K562 (cell line): ENCODE data around the gene VWA8. TPM values are rescaled to one million over a fixed set of nuclear protein-coding genes. Genes with fewer than 3 reads are reported as not detected.

ENCODE experiments used
- ATAC-seq: fragments of 200-7000 bp; cut with Tn5 transposase; 3 replicates; pipeline ENCODE4 v1.9.1; 2020; ENCODE audit warnings: moderate library complexity
- BruUV-seq: library from RNA; stranded (reverse); fragments of 400-500 nt; replicated peaks from 2 replicates; lab custom pipeline; 2021; lab: Mats Ljungman, UMichigan
- CTCF ChIA-PET: fragments of 300-600 bp; formaldehyde crosslinking; extraction: SDS; loops from one replicate; lab custom pipeline; 2021; ENCODE audit warnings: low intra/inter-chr PET ratio; lab: Yijun Ruan, JAX
- POLR2A ChIA-PET: fragments of 300-600, 350-650 bp; sonication (Branson Sonifier 250); formaldehyde crosslinking; extraction: SDS; loops from one replicate; lab custom pipeline; 2021; ENCODE audit warnings: antibody characterized with exemption, inconsistent platforms; lab: Yijun Ruan, JAX
- DNase-seq, 4 experiments: peaks; one replicate each; pipeline versions ENCODE4 v3.0.0 to v3.0.0-alpha.2; 2011 to 2018; ENCODE audit warnings: low spot score in 3 of 4, mixed read lengths in 3 of 4; ENCODE audit errors: extremely low read depth in 1 of 4
- FAIRE-seq: peaks from 2 replicates; lab custom pipeline; 2011; peaks lifted over from hg19 to GRCh38; lab: Jason Lieb, UNC
- H2AFZ ChIP-seq: 2 replicates; pipeline ENCODE4 v1.6.0; 2011; ENCODE audit warnings: low read depth, low read length, control low read depth, inconsistent platforms
- H3K27ac ChIP-seq: fragments of 200-600 bp; 3 replicates; pipeline ENCODE4 v1.8.0; 2011; ENCODE audit warnings: low read depth, mild to moderate bottlenecking, control low read depth, inconsistent platforms, low read length, moderate library complexity, mixed read lengths; ENCODE audit errors: extremely low read depth
- H3K27me3 ChIP-seq, 2 experiments: fragments of 300-600 bp in 1 of 2; 2 replicates in 1 of 2; 3 replicates in 1 of 2; pipeline versions ENCODE4 v1.6.0 to v1.8.0; 2011; ENCODE audit warnings: inconsistent platforms in 2 of 2, low read length in 2 of 2, mild to moderate bottlenecking in 1 of 2, mixed read lengths in 1 of 2, moderate library complexity in 1 of 2; ENCODE audit not compliant: control insufficient read depth in 2 of 2, insufficient read depth in 2 of 2
- H3K36me3 ChIP-seq: fragments of 300-600 bp; 3 replicates; pipeline ENCODE4 v1.8.0; 2011; ENCODE audit warnings: mild to moderate bottlenecking, low read length, inconsistent platforms; ENCODE audit not compliant: control insufficient read depth, insufficient read depth
- H3K4me1 ChIP-seq, 2 experiments: fragments of 200-600 bp in 1 of 2; replicated peaks in 1 of 2; 2 replicates in 1 of 2; 3 replicates in 1 of 2; pipeline versions ENCODE4 v1.5.1 to v1.8.0; 2011; ENCODE audit warnings: inconsistent platforms in 2 of 2, low read length in 2 of 2, mild to moderate bottlenecking in 1 of 2, mixed read lengths in 1 of 2, moderate library complexity in 1 of 2; ENCODE audit not compliant: control insufficient read depth in 2 of 2, insufficient read depth in 2 of 2
- H3K4me2 ChIP-seq: 2 replicates; pipeline ENCODE4 v1.6.1; 2011; ENCODE audit warnings: low read length, control low read depth, inconsistent platforms, mixed read lengths; ENCODE audit not compliant: insufficient read depth
- H3K4me3 ChIP-seq: fragments of 200-600 bp; sonication (generic), shearing (Covaris generic); 2 replicates; pipeline ENCODE4 v1.5.1; 2016; ENCODE audit warnings: control low read depth, inconsistent platforms
- H3K79me2 ChIP-seq: fragments of 200-600 bp; 3 replicates; pipeline ENCODE4 v1.8.0; 2011; ENCODE audit warnings: low read length, inconsistent platforms; ENCODE audit not compliant: control insufficient read depth, insufficient read depth
- H3K9ac ChIP-seq, 2 experiments: 2 replicates each; pipeline versions ENCODE4 v1.6.0 to v1.6.1; 2011; ENCODE audit warnings: low read depth in 2 of 2, low read length in 2 of 2, control low read depth in 1 of 2, inconsistent platforms in 1 of 2, mild to moderate bottlenecking in 1 of 2, mixed read lengths in 1 of 2; ENCODE audit not compliant: insufficient read depth in 1 of 2
- H3K9me1 ChIP-seq: one replicate; pipeline ENCODE4 v1.6.0; 2011; ENCODE audit warnings: inconsistent platforms, mild to moderate bottlenecking, low read length, moderate library complexity; ENCODE audit not compliant: control insufficient read depth, insufficient read depth
- H3K9me3 ChIP-seq: replicated peaks from 2 replicates; pipeline ENCODE4 v1.5.1; 2011; ENCODE audit warnings: low read depth, low read length, inconsistent platforms; ENCODE audit not compliant: control insufficient read depth, insufficient read depth
- H4K20me1 ChIP-seq: replicated peaks from 2 replicates; pipeline ENCODE4 v1.6.1; 2011; ENCODE audit warnings: low read length, inconsistent platforms, mixed read lengths; ENCODE audit not compliant: control insufficient read depth, insufficient read depth
- CCNT2 ChIP-seq: IDR thresholded peaks from 2 replicates; pipeline ENCODE4 v1.6.1; 2011; ENCODE audit warnings: borderline replicate concordance, low read depth, mild to moderate bottlenecking, moderate library complexity, mixed read lengths, low read length; ENCODE audit not compliant: insufficient read length; ENCODE audit errors: extremely low read depth
- DACH1 ChIP-seq: fragments of 450-650 bp; IDR thresholded peaks from 2 replicates; pipeline ENCODE4 v1.6.1; 2018; ENCODE audit not compliant: partially characterized antibody
- HDAC2 ChIP-seq: fragments of 450-650 bp; IDR thresholded peaks from 2 replicates; pipeline ENCODE4 v1.6.1; 2016; ENCODE audit warnings: mild to moderate bottlenecking
- WGBS: fragments of 100-300 bp; shearing (Covaris generic); methylation state at CpG from one replicate; pipeline ENCODE4 v1.1.6; 2016; ENCODE audit warnings: low coverage, mixed read lengths; ENCODE audit not compliant: insufficient coverage; ENCODE audit errors: missing lambda C conversion rate; 5-methylcytosine and 5-hydroxymethylcytosine counted together
- in situ Hi-C: fragments of 300-500 bp; cut with MboI; formaldehyde crosslinking; loops from 4 replicates; pipeline ENCODE4 v1.15.0; 2018; ENCODE audit warnings: inconsistent platforms, mixed read lengths
- intact Hi-C: fragments of 100-400 bp; cut with micrococcal nuclease; formaldehyde crosslinking; loops from 2 replicates; pipeline ENCODE4 v1.14.2; 2022
- polyA plus RNA-seq, 8 experiments: library from polyadenylated mRNA; depleted of rRNA in 4 of 8; stranded (reverse) in 5 of 8; unstranded in 3 of 8; fragments of >200 nt; fragmentation: Nextera tagmentation in 2 of 8; fragmentation: Illumina TruSeq in 1 of 8; extraction: Ambion mirVana in 2 of 8; extraction: Trizol in 1 of 8; gene quantifications; 2 replicates each; pipeline versions ENCODE4 v1.2.1 to v1.2.3, GENCODE V29; 2011 to 2014; ENCODE audit warnings: inconsistent platforms in 1 of 8, missing spikeins in 1 of 8
- total RNA-seq, 7 experiments: library from RNA; depleted of rRNA in 6 of 7; stranded (reverse); fragments of >200 nt in 6 of 7; fragmentation: Illumina TruSeq in 2 of 7; extraction: Trizol in 2 of 7; gene quantifications; 2 replicates each; pipeline versions ENCODE4 v1.2.1 to v1.2.3, GENCODE V29; 2011 to 2021; ENCODE audit warnings: low replicate concordance in 1 of 7
- TF ChIP-seq, protein P1 (sequence below): sonication (generic); formaldehyde crosslinking; IDR thresholded peaks from 2 replicates; pipeline ENCODE4 v1.8.0; 2022; ENCODE audit warnings: missing genetic modification reagents, mild to moderate bottlenecking, moderate library complexity, borderline replicate concordance
- TF ChIP-seq, protein P2 (sequence below): fragments of 450-650 bp; IDR thresholded peaks from one replicate; pipeline ENCODE4 v1.6.1; 2018; ENCODE audit warnings: mild to moderate bottlenecking, moderate library complexity; ENCODE audit not compliant: partially characterized antibody

Gene VWA8
- total and polyA plus RNA-seq, 9 of the 15 experiments (the other 6 are each of a cell fraction or from before 2014, with no cell fraction given) = 2.1 to 18.5 (median 13.3) TPM

DNA sequence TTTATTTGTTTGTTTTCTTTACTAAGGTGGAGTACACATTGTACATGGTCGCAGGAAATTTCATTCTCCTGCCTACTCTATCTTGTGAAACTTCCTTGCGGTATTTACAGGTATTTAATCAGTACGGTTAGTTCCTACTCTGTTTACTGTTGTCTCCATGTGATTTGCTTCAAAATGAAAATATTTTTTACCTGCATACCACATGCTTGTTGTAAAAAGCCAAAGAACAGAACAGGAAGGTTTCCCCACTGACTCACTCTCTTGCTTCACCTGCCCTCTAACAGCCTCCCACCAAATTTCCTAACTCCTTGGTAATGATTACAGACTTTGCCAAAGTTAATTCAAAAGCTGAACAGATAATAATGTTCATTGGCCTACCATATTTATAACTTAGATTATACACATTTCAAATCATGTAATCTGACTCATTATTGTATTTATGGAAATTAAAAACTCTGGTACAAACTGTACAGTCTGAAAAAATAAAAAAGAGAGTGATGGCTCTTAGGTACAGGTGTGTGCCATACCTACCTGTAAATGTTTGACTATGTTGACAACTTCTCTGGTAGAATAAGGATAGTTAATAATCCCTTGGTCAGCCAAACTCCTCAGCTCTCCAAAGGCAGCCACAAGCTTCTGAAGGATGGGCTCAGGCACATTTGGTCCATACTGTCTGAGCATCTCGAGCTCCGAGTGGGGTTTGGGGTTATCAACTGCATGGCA, 239.9 kb downstream of the VWA8 start:
- CTCF ChIA-PET = no interaction called here
- H2AFZ ChIP-seq = no peak overlapping the region
- H3K9me1 ChIP-seq = no peaks in the 10 kb centered on the region
- H3K9ac ChIP-seq = no peak overlapping the region
- ATAC-seq (no peak), FAIRE-seq (no peak), DNase-seq (no peak)
- no peaks in the 10 kb centered on the region for H3K27me3 ChIP-seq
- in situ Hi-C loops (no loop called here), intact Hi-C loops (no loop called here)
- peaks cover 0 to 13% of the 10 kb centered on the region in 2 experiments; a peak in 3 of 5 replicates for H3K4me1 ChIP-seq
- WGBS = 87% methylated on average over 5 of the region's 5 CpGs
- H3K9me3 ChIP-seq = no peaks in the 10 kb centered on the region
- POLR2A ChIA-PET = no interaction called here
- no TSS peak for BruUV-seq
- no peaks in the 10 kb centered on the region for H3K79me2 ChIP-seq
- H3K4me3 ChIP-seq = no peak overlapping the region
- no peak for TF ChIP-seq DACH1
- TF ChIP-seq CCNT2 = no peak
- TF ChIP-seq, protein P1, sequence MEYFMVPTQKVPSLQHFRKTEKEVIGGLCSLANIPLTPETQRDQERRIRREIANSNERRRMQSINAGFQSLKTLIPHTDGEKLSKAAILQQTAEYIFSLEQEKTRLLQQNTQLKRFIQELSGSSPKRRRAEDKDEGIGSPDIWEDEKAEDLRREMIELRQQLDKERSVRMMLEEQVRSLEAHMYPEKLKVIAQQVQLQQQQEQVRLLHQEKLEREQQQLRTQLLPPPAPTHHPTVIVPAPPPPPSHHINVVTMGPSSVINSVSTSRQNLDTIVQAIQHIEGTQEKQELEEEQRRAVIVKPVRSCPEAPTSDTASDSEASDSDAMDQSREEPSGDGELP = no peak
- no peak for TF ChIP-seq HDAC2
- TF ChIP-seq, protein P2, sequence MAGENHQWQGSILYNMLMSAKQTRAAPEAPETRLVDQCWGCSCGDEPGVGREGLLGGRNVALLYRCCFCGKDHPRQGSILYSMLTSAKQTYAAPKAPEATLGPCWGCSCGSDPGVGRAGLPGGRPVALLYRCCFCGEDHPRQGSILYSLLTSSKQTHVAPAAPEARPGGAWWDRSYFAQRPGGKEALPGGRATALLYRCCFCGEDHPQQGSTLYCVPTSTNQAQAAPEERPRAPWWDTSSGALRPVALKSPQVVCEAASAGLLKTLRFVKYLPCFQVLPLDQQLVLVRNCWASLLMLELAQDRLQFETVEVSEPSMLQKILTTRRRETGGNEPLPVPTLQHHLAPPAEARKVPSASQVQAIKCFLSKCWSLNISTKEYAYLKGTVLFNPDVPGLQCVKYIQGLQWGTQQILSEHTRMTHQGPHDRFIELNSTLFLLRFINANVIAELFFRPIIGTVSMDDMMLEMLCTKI = no peak
- no peak overlapping the region for H3K27ac ChIP-seq
- peaks cover 32% of the 10 kb centered on the region; the same call in 1 of the 3 replicates for H3K36me3 ChIP-seq
- H4K20me1 ChIP-seq = 0 out of 2 replicates have a peak, but pooled peaks cover 3% of the 10 kb centered on the region
- no peak overlapping the region for H3K4me2 ChIP-seq
